ENCODE measurements around the gene GCNT4.

GCNT4 gene

DNA sequence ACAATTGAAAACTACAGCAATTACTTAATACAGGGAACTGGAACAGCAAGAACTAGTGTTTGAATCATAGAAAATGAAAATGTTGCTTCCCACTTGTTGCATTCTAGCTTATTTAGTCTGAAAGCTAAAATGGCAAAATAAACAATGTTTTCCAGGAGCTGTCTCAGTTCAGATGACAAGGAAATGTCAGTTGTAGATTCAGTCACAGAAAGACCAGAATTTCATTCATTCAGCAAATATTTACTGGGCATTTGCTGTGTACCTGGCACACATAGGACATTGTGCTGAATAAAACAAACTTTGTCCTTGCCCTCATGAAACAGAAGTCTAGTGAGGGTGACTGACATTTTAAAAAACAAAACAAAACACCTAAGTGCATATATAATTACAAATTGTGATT is 41.5 kb downstream of the GCNT4 start:
- no peak for DNase-seq

DNA sequence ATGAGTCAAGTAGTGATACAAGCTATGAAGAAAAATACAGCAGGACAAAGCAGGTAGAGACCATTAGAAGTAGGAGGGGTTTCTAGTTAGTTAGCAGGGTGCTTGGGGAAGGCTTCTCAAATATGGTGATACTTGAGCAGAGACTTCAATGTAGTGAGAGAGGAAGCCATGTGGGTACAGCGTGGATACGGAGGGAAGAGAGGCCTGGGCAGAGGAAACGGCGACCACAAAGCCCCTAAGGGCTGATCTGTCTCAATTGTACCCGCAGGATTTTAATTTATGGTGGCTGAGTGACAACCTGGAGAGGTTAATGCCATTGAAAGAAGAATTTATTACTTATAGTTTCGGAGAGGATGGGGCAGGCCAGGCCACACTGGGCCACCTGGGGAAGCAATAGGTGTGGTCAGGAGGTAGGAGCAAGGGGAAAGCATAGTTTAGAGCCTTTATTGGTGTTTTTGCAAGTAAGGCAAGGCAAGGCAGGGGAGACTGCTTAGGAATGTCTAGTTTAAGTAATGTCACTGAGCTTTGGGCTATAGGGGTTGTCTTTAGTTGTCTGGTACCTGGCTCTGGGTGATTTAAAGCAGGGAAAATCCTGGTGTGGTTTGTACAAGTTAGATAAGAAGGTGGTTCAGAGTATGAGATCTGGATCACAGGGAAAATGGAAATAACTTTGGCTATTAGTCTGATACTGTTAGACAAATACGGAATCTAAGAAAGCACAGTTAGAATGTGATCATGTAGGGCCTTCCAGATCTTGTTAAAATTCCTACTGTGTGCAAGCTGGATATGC is 42.6 kb downstream of the GCNT4 start:
- no peak for DNase-seq

DNA sequence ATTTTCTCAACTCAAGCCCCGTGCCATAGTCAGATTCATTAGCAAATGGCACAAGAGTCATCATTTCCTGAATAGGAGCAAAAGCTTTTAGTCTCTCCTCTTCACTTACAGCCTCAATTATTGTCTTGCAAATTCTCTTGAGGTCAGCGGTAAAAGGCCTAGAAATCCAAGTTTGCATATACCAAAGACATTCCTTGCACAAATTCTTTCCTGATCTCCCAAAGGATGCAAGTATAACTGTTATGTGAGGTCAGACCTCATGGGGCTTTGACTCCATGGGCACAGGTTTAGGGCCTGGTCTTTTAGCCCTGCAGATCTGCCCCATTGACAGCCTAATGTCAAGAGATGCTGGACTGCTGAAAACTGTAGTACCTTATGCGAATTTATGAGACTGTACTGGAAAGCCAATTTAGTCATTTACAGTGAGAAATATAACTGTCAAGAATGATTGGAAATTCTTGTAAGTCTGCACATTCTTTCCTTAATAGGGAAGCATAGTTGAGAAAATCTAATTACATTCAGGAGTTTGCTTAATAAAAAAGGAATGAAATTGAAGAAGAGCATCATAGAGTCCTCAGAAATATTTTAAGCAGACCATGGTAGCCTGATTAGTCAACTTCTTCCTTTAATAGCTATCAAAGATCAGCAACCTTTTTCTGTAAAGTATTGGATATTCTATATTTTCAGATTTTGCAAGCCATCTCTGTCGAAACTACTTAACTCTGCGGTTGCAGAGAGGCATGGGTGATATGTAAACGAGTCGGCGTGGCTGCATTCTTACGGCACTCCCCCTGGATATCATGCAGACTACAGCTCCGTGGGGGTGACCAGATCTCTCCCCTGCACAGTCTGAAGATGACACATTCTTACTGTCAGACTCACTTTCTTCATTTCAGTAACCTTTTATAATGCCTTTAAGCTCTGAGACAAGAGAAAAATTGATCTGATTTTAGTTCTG is 45.2 kb downstream of the GCNT4 start:
- no peak for DNase-seq

DNA sequence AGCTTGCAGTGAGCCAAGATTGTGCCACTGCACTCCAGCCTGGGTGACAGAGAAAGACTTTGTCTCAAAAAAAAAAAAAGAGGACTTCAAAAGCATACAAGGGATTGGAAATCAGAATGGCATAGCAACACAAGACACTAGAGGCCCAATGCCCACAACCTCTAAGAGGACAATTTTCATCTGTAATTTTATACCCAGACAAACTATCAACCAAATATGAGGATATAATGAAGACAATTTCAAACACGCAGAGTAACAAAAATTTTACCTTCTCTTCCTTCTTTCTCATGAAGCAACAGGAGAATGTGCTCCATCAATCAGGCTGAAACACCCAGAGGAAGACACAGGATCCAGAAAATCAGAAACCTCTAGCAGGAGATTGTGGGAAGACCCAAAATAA is 46.8 kb downstream of the GCNT4 start:
- no peak for DNase-seq

Data from activated CD4-positive, alpha-beta T cell treated with anti-CD3 and anti-CD28 coated beads for 4 hours (primary cell).